NCI-H510A treated with DMSO at 0.1 percent for 48 hours (cell line): ENCODE measurements around the gene EXOC3.
"Not testable (repeated sequence)": the region's sequence is repeated elsewhere in the genome, so short reads cannot be mapped to it uniquely, and the experiment has no call there.

ENCODE experiments used
- DNase-seq: peaks from one replicate; lab custom pipeline; 2025; lab: John Stamatoyannopoulos, UW

Gene EXOC3

DNA sequence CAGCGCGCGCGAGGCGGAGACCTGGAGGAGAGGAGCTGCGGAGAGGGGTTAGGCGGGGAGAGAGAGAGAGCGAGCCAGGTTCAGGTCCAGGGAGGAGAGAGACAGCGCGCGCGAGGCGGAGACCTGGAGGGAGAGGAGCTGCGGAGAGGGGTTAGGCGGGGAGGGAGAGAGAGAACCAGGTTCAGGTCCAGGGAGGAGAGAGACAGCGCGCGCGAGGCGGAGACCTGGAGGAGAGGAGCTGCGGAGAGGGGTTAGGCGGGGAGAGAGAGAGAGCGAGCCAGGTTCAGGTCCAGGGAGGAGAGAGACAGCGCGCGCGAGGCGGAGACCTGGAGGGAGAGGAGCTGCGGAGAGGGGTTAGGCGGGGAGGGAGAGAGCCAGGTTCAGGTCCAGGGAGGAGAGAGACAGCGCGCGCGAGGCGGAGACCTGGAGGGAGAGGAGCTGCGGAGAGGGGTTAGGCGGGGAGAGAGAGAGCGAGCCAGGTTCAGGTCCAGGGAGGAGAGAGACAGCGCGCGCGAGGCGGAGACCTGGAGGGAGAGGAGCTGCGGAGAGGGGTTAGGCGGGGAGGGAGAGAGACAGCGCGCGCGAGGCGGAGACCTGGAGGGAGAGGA, 31.4 kb downstream of the EXOC3 start:
- DNase-seq: not testable (repeated sequence)

GRCh38 chr5:474840-475661, 32.1 kb downstream of the EXOC3 start:
- no peak for DNase-seq

- no peak for DNase-seq
Measured at GRCh38 chr5:475704-476101, 32.7 kb downstream of the EXOC3 start.

DNA sequence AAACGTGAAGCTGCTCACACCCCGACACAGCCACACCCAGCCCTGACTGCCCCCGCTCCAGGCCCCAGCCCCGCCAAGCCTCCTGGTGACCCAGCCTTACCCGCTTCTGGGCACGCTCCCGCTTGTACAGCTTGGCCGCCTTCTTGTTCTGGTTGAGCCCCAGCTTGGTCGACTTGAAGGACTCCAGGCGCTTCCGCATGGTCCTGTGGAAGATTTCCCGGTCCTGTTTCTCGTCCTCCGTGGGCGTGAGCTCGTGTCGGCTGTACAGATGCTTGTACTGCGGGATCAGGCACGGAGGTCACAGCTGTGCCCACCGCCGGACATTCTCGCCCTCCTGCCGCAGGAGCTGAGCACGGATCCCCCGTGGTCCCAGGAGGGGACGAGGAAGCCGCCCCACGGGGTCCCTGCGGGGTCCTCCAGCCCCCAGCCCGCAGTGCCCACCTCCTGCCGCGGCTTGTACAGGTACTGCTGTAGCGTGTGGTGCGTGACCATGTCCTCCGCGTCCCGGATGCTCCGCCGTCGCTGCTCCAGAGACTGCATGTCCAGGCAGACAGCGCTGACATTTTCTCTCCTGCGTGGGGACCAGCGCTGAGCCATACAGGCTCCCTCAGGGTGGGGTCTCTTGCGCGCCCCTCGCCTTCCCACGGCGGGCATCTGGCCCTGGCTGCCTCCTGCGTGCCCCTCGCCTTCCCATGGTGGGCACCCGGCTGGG, 33.3 kb downstream of the EXOC3 start:
- DNase-seq: no peak

DNA sequence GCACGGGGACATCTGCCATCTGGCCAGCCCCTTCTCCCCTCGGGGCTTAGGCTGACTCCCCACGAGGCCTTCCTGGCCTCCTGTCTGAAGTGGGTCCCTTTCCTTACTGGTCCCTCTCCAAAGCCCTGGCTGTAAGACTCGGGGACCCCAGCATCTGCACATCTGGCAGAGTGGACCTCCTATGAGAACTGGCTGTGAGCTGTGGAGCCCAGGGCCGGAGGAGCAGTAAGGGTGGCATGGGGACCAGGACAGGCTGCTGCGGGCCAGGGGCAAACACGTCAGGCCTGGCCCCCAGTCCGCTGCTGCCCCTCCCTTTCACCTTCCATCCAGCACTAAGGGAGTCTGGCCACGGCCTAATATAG, 33.8 kb downstream of the EXOC3 start:
- DNase-seq: no peak

DNA sequence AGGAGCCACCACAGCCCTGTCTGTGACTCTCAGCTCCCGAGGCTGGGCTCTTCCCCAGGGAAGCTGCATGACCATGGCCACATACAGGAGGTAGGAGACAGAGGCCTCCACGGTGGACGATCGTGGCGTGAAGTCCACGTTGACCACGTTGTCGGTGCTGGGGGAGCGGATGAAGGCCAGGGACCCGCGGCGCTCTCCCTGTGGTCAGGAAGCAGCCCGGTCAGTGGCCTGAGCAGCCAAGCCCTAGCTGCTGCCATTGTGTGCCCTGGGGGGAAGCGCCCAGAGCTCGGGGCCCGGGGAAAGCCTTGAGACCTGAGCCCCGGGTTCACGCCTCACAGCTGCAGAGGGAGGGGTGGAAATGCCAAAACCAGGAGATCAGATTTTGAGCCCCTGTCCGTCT, 34.3 kb downstream of the EXOC3 start:
- DNase-seq: no peak

- no peak for DNase-seq
Measured at GRCh38 chr5:477871-478270, 34.9 kb downstream of the EXOC3 start.

GRCh38 chr5:478369-478981, 35.5 kb downstream of the EXOC3 start:
- no peak for DNase-seq

GRCh38 chr5:478982-479535, 36.1 kb downstream of the EXOC3 start:
- DNase-seq: no peak

GRCh38 chr5:479566-480319, 36.8 kb downstream of the EXOC3 start:
- DNase-seq: no peak

- no peak for DNase-seq
Measured at GRCh38 chr5:481347-481746, 38.4 kb downstream of the EXOC3 start.

DNA sequence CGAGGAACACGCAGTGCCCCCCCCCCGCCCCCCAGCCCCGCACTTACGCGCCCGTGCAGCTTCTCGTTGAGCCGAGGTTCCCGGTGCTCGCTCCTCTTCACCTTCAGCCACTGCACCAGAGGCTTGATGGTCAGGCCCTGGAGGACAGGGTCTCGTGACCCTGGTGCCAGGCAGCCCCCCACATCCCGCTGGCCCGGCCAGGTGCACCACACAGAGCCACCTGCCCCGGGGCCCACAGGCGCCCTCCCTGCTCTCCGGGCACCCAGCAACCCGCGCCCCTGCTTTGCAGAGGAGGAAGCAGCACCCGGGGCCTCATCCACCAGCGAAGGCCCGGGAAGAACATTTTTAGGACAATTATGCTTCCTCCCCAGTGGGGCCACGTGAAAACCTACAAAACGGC, 39.0 kb downstream of the EXOC3 start:
- no peak for DNase-seq

- no peak for DNase-seq
Measured at GRCh38 chr5:482506-482905, 39.5 kb downstream of the EXOC3 start.

GRCh38 chr5:483011-483410, 40.0 kb downstream of the EXOC3 start:
- DNase-seq: no peak

- no peak for DNase-seq
Measured at GRCh38 chr5:483434-484140, 40.6 kb downstream of the EXOC3 start.

GRCh38 chr5:484556-484955, 41.6 kb downstream of the EXOC3 start:
- no peak for DNase-seq

DNA sequence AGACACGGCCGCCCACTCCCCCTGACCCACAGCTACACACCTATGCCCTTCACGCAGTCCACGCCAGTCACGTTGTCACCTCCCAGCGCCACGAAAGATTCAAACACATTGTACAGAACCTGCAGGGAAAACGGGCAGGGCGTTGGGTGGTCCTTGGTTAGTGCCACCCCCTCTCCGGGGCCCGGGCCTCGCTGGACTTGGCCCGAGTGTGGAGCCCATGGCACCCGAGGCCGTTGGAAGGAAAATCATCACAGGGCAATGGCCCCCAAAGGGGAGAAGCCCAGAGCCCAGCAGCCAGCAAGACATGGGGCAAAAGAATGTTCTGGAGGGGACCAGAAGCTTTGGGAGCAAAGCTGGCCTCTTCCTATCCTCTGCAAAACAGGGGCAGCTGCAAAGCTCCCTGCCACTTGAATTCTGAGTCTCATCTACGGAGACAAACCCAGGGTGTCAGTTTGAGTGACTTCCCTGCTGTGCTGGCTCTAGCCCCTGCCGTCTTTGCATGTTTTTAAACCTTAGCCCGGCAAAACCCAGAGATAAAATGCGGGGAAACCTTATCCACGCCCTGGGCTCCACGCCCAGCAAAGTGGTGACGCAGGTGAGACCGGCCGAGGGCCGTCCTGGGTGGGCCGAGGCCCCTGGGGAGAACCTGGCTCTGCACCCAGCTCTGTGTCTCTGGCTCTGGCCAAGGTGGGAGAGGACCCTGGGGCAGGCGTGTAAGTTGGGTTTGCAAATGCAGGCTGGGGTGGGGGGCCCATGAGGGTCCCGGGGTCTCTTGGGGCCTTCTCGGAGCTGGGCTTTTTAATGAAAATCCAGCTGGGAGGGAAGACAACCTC, 42.4 kb downstream of the EXOC3 start:
- DNase-seq: no peak

DNA sequence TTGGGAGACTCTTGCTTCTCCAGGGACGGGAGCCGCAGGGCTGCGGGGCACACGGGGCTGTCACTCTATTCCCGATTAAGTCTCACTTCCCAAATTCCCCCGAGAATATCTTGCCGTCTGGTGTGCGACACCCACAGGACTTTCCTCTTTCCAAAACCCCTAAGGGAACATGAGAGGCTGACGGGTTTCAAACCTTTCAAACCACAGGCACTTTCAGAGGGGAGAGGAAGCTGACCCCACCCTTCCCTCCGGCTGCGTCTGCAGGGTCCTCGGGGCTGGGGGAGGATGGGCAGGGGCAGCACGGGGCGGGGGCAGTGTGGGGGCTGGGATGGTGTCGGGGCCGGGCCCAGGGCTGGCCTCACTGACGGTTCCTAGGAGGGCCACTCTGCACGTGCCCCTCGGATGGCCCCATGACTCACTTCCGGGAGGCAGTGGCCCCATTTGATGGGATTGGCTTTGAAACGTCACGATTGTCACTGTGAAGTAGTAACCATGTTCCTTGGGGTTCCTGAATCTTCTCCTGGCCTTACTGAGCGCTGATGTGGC, 43.0 kb downstream of the EXOC3 start:
- DNase-seq: no peak

- not testable (repeated sequence) for DNase-seq
Measured at GRCh38 chr5:486597-486996, 43.6 kb downstream of the EXOC3 start.

DNA sequence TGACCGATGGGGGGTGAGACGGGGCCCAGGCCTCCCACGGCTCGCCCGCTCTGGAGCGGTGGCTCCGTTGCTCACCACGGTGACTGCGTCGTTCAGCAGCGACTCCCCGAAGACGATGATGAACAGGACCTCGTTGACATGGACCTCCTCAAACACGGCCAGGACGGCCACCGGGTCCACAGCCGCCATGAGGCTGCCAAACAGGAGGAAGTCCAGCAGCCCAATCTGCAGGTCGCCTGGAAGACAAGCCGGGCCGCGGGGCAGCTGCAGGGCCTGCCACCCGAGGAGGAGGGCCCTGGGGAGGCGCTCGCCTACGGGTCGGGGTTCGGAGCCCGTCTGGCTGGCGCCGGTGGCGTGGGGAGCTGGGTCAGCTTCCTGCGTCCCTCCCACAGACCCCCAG, 45.3 kb downstream of the EXOC3 start:
- DNase-seq: no peak
